ENCODE data around the gene GAGE12H.
"Not testable (repeated sequence)": the region's sequence is repeated elsewhere in the genome, so short reads cannot be mapped to it uniquely, and the experiment has no call there.

GAGE12H gene

GRCh38 chrX:49579649-49580048 is at the start of gene GAGE12H:
TSS of gene GAGE12H (plus strand) at chrX:49579949. CDS start at chrX:49581104, 1,155 bp downstream.
- not testable (repeated sequence) for DNase-seq (ENCODE audit: low read depth in 3 of 3)

GRCh38 chrX:49531877-49532276 is 47.9 kb upstream of the GAGE12H start, which contains the start of gene GAGE12C:
TSS of gene GAGE12C (plus strand) at chrX:49532177. CDS start at chrX:49533332, 1,155 bp downstream.
- not testable (repeated sequence) for DNase-seq (ENCODE audit: low read depth in 3 of 3)

GRCh38 chrX:49541433-49541832 is 38.3 kb upstream of the GAGE12H start, which contains the start of gene GAGE12D:
TSS of gene GAGE12D (plus strand) at chrX:49541733. CDS start at chrX:49542888, 1,155 bp downstream.
- DNase-seq (ENCODE audit: low read depth in 3 of 3): not testable (repeated sequence)

GRCh38 chrX:49550989-49551388 is 28.8 kb upstream of the GAGE12H start, which contains the start of gene GAGE12E:
TSS of gene GAGE12E (plus strand) at chrX:49551289. CDS start at chrX:49552444, 1,155 bp downstream.
- DNase-seq (ENCODE audit: low read depth in 3 of 3): not testable (repeated sequence)

- not testable (repeated sequence) for DNase-seq (ENCODE audit: low read depth in 3 of 3)
These were observed 19.2 kb upstream of the GAGE12H start, which contains the start of gene GAGE12F for GRCh38 chrX:49560542-49560941. TSS of gene GAGE12F (plus strand) at chrX:49560842. CDS start at chrX:49561997, 1,155 bp downstream.

- DNase-seq (ENCODE audit: low read depth in 3 of 3): not testable (repeated sequence)
These were observed 11.0 kb upstream of the GAGE12H start for GRCh38 chrX:49568728-49569127.

- not testable (repeated sequence) for DNase-seq (ENCODE audit: low read depth in 3 of 3)
These were observed 10.6 kb upstream of the GAGE12H start for GRCh38 chrX:49569152-49569551.

- not testable (repeated sequence) for DNase-seq (ENCODE audit: low read depth in 3 of 3)
These were observed 9.6 kb upstream of the GAGE12H start, which contains the start of gene GAGE12G for GRCh38 chrX:49570100-49570499. TSS of gene GAGE12G (plus strand) at chrX:49570400. CDS start at chrX:49571555, 1,155 bp downstream.

GRCh38 chrX:49589196-49589595 is 9.4 kb downstream of the GAGE12H start, which contains the start of gene GAGE2A:
TSS of gene GAGE2A (plus strand) at chrX:49589496. CDS start at chrX:49590651, 1,155 bp downstream.
- DNase-seq (ENCODE audit: low read depth in 3 of 3): not testable (repeated sequence)

GRCh38 chrX:49589769-49590478 is 10.2 kb downstream of the GAGE12H start:
- DNase-seq (ENCODE audit: low read depth in 3 of 3): peak in 1 of 3 experiments; percentile 0

GRCh38 chrX:49590488-49590887 is 10.7 kb downstream of the GAGE12H start:
- DNase-seq (ENCODE audit: low read depth in 3 of 3): not testable (repeated sequence)

- DNase-seq (ENCODE audit: low read depth in 3 of 3): not testable (repeated sequence)
These were observed 19.0 kb downstream of the GAGE12H start, which contains the start of gene GAGE1 for GRCh38 chrX:49598720-49599119. TSS of gene GAGE1 (plus strand) at chrX:49599020. CDS start at chrX:49600175, 1,155 bp downstream.

GRCh38 chrX:49610718-49611310 is 31.1 kb downstream of the GAGE12H start:
- DNase-seq (ENCODE audit: low read depth in 3 of 3): no peak

GRCh38 chrX:49618574-49618973 is 38.8 kb downstream of the GAGE12H start:
- no peak for DNase-seq (ENCODE audit: low read depth in 3 of 3)

- peak in 1 of 3 experiments; percentile 1 for DNase-seq (ENCODE audit: low read depth in 3 of 3)
These were observed 47.5 kb downstream of the GAGE12H start for GRCh38 chrX:49627086-49627777.

Data from stimulated activated CD4-positive, alpha-beta T cell treated with anti-CD3 and anti-CD28 coated beads, TNF-alpha, amount 100 ng/mL, for 4 hours (primary cell).